ENCODE data around the gene KIAA2012.
"Not testable (repeated sequence)": the region's sequence is repeated elsewhere in the genome, so short reads cannot be mapped to it uniquely, and the experiment has no call there.

The KIAA2012 gene

GRCh38 chr2:202203348-202203747, 130.3 kb downstream of the KIAA2012 start:
- DNase-seq, result no peak

DNA sequence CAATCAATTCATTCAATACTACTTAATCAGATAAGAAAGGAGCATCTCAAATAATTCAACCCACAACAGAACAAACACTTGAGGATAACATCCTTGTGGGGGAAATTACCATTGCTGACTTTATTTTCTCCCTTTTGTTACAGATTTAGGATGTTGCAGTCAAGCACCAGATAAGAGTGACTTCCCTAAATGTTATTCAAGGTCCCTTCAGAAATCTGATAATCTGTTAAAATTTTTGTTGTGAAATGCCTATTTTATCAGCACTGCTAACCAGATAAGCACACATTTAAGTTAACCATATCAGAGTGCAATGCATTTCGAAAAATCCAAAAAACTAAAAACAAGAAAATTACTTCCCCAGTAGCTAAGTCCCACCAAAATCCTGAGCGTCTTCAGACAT, 131.8 kb downstream of the KIAA2012 start:
- no peak for DNase-seq

- DNase-seq, result no peak
These were observed 135.5 kb downstream of the KIAA2012 start for GRCh38 chr2:202208526-202208925.

DNA sequence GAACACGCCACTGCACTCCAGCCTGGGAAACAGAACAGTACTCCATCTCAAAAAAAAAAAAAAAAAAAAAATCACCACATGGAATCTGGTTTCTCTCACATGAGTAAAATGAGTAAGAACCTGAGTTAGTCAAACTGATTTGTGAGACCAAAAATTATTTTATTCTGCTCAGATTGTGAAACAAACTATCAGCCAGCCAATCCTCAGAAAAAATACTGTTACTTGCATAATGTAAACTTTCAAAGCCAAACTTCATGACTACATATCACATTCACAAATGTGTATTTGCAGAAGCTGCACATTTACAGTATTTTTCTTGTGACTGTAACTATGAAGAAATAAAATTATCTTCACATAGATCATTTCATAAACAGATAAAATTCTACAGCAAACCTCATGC, 142.1 kb downstream of the KIAA2012 start:
- DNase-seq, result no peak

DNA sequence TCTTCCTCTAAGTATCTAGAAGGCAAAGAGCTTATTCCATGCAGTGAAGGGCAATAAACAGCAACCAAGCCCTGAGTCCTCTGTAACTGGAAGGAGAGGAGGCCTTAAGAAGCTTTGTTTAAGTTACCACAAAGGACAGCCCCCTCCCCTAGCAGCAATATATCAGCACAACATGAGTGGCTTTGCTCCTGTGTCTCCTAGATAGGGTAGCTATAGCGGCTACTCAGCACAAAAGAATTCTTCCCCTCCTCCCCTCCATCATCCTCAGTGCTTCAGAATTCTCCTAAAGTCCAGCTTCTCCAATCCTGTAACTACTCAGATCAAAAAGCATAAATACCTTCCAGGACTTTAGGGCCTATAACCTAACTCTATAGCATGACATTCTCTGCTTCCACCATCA, 148.8 kb downstream of the KIAA2012 start:
- no peak for DNase-seq

DNA sequence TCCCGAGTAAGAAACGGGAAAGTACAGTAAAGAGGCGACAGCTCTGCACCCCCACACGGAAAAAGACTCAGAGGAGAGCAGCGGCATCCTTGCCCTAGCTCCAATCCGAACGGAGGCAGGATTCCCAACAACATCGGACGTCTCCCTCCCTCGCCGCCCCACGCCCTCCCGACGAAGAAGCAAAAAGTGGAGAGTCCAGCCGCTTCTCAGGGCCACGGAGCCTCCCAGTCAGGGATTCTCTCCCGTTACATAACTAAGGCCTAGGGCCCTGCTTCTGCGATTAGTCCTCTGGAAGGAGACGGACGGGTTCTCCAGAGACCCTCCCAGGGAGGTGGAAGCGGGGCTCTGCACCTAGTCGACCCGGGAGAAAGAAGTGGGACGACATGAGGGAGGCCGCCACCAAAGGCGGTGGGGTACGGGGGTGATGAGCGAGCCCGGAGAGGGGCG, 164.8 kb downstream of the KIAA2012 start:
- DNase-seq, result no peak

GRCh38 chr2:202238234-202239197, 165.5 kb downstream of the KIAA2012 start, which contains the start of gene SUMO1:
SUMO1 (minus strand) TSS chr2:202238597; CDS start chr2:202238451, 146 bp downstream.
- DNase-seq, result peak; percentile 85

GRCh38 chr2:202247710-202248109, 174.7 kb downstream of the KIAA2012 start:
- not testable (repeated sequence) for DNase-seq

GRCh38 chr2:202249521-202250253, 176.6 kb downstream of the KIAA2012 start:
- no peak for DNase-seq

GRCh38 chr2:202251494-202251893, 178.4 kb downstream of the KIAA2012 start:
- no peak for DNase-seq
